CD4-positive, alpha-beta T cell treated with Interleukin-12 subunit alpha and Interleukin-12 subunit beta, for 1 hour (primary cell): ENCODE results near the gene RAPGEF6.
A peak's percentile ranks its signal among the peaks of the same experiment; 100 is the strongest.
"Not testable (repeated sequence)": the region's sequence is repeated elsewhere in the genome, so short reads cannot be mapped to it uniquely, and the experiment has no call there.

Source experiments
- DNase-seq: peaks from one replicate; pipeline ENCODE4 v3.0.0-alpha.2; 2020

RAPGEF6 gene

GRCh38 chr5:131639148-131639547, 4.1 kb upstream of the RAPGEF6 start:
- no peak for DNase-seq

- DNase-seq = no peak
Observed at GRCh38 chr5:131637694-131638093, 2.7 kb upstream of the RAPGEF6 start.

GRCh38 chr5:131635684-131636572, 899 bp upstream of the RAPGEF6 start:
- DNase-seq = no peak

GRCh38 chr5:131634666-131634995, 398 bp downstream of the RAPGEF6 start:
- peak; percentile 76 for DNase-seq

GRCh38 chr5:131634238-131634637, 791 bp downstream of the RAPGEF6 start:
- DNase-seq = no peak

GRCh38 chr5:131633830-131634229, 1.2 kb downstream of the RAPGEF6 start:
- DNase-seq = no peak

- no peak for DNase-seq
Observed at GRCh38 chr5:131630963-131631350, 4.1 kb downstream of the RAPGEF6 start.

GRCh38 chr5:131630208-131630962, 4.6 kb downstream of the RAPGEF6 start:
- DNase-seq = no peak

- no peak for DNase-seq
Observed at GRCh38 chr5:131628990-131629389, 6.0 kb downstream of the RAPGEF6 start.

GRCh38 chr5:131627207-131627865, 7.7 kb downstream of the RAPGEF6 start:
- no peak for DNase-seq

GRCh38 chr5:131622633-131623032, 12.4 kb downstream of the RAPGEF6 start:
- DNase-seq = no peak

GRCh38 chr5:131621164-131621563, 13.9 kb downstream of the RAPGEF6 start:
- not testable (repeated sequence) for DNase-seq

- no peak for DNase-seq
Observed at GRCh38 chr5:131619102-131619501, 15.9 kb downstream of the RAPGEF6 start.

GRCh38 chr5:131617140-131617822, 17.7 kb downstream of the RAPGEF6 start:
- no peak for DNase-seq

GRCh38 chr5:131615957-131616356, 19.1 kb downstream of the RAPGEF6 start:
- DNase-seq = no peak

- DNase-seq = no peak
Observed at GRCh38 chr5:131613423-131613822, 21.6 kb downstream of the RAPGEF6 start.

- no peak for DNase-seq
Observed at GRCh38 chr5:131611064-131611381, 24.0 kb downstream of the RAPGEF6 start.

- DNase-seq = no peak
Observed at GRCh38 chr5:131610198-131611063, 24.6 kb downstream of the RAPGEF6 start.

GRCh38 chr5:131609774-131610173, 25.3 kb downstream of the RAPGEF6 start:
- no peak for DNase-seq

GRCh38 chr5:131608597-131608996, 26.4 kb downstream of the RAPGEF6 start:
- DNase-seq = no peak

GRCh38 chr5:131607903-131608540, 27.0 kb downstream of the RAPGEF6 start:
- DNase-seq = no peak

- DNase-seq = no peak
Observed at GRCh38 chr5:131607418-131607817, 27.6 kb downstream of the RAPGEF6 start.
